HG03571 (cell line): ENCODE data around the gene RAX2.
"Not testable (repeated sequence)": the region's sequence is repeated elsewhere in the genome, so short reads cannot be mapped to it uniquely, and the experiment has no call there.

Experiments
- ATAC-seq: cut with Tn5 transposase; IDR thresholded peaks from one replicate; pipeline ENCODE4 v1.9.1; 2021; ENCODE audit not compliant: unreplicated experiment

RAX2 gene

DNA sequence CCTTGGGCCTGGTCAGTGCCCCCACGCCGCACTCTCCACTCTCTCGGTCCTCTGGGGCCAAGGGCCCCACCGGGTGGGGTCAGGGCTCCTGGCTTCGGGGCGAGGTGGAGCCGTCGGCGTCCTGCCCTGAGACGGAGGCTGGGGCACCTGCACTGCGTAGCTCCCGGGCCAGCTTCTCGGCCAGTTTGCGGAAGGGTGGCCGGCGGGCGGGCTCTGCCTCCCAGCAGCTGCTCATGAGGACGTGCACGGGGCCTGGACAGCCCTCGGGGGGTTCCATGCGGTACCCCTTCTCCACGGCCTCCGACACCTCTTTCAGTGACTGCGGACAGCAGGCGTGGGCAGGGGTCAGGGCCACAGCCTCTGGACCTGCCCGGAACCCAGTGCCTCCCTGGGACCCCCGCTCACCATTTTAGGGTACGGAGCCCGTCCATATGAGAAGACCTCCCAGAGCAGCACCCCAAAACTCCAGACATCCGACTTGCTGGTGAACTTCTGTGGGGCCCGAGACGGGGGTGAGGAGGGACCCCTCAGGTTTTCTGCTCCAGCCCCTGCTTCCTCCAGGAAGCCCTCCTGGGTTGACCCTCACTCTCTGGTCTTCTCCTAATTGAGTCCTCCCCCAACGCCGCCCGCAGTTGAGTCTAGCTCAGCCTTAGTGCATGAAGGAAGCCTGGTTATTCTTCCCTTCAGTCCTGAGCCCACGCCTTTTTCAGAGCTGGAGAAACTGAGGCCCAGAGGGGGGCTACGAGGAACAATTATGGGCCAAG, 6.3 kb upstream of the RAX2 start:
- ATAC-seq = no peak

GRCh38 chr19:3776479-3777040, 4.5 kb upstream of the RAX2 start:
- no peak for ATAC-seq

- no peak for ATAC-seq
These were observed 3.8 kb upstream of the RAX2 start for GRCh38 chr19:3775831-3776230.

DNA sequence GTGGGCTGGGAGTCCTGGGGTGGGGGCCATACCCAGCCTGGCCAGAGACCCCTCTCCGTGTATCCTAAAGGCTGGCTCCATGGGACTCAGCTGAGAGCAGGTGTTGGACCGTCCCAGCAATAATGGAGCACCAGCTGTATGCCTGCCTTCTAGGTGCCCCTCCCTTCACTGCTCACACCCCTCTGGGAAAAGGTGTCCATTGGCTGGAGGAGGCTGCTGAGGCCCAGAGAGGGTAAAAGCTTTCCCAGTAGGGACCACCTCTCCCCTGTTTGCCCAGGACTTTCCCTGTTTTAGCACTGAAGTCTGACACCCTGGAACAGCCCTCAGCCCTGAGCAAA, 3.3 kb upstream of the RAX2 start:
- no peak for ATAC-seq

GRCh38 chr19:3774621-3775373, 2.8 kb upstream of the RAX2 start:
- ATAC-seq = no peak

GRCh38 chr19:3773814-3774515, 1.9 kb upstream of the RAX2 start:
- ATAC-seq = no peak

GRCh38 chr19:3771000-3771905, 775 bp downstream of the RAX2 start:
- ATAC-seq = no peak

DNA sequence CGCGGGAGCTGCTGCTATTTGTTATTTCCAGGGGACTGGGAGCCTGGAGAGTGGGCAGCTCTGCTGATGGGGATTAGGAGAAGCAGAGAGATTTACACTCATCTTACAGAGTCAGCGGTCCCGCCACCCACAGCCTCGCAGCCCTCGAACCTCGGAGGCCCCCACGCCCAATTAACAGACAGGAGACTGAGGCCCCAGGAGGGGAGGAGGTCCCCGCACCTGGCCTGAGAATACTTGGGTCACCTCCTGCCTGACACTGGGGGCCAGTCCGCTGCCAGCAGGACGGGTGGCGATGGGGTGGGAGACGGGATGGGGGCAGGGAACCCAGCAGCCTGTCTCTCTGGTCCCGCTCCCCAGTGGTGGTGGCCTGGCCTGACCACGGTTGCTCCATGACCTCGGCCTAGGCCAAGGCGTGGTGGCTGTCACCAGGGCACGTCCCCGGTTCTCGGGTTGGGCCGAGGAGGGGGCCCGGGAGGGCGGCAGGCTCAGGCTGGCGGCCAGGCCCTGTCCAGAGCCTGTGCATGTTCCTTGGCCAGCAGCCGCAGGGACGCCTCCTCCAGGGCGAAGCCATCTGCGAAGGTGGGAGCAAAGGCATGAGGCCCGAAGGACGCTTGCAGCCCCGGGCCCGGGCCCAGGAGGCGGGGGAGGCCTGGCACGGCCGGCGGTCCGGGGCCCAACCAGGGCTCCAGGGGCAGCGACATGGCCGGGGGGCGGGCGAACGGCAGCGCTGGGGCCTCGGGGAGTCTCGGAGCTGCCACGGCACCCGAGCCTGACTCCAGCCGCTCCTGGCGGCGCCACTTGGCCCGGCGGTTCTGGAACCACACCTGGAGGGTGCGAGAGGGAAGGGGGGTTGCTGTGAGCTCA, 1.7 kb downstream of the RAX2 start:
- ATAC-seq = no peak

DNA sequence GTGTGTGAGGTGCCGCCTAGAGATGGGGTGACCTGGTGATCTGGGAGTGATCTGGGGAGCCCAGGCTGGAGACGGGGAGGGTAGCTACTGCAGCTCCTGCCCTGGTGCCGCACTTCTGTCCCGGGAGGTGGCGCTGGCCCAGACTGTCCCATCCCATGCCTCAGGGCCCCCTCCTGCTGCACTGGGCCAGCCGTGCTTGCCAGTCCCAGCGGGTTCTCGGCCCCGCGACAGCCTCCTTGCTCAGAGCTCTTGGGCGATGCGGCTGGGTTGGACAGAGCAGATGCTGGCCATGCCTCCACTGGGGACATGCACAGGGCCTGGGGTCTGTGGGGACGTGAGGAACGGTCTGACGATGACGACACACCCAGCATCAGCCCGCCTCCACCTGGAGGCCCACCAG, 2.5 kb downstream of the RAX2 start:
- ATAC-seq = no peak

GRCh38 chr19:3768748-3769099, 3.3 kb downstream of the RAX2 start:
- no peak for ATAC-seq

GRCh38 chr19:3768015-3768747, 3.8 kb downstream of the RAX2 start:
- no peak for ATAC-seq

GRCh38 chr19:3767050-3767449, 5.0 kb downstream of the RAX2 start:
- ATAC-seq = no peak

GRCh38 chr19:3766520-3766919, 5.5 kb downstream of the RAX2 start:
- no peak for ATAC-seq

DNA sequence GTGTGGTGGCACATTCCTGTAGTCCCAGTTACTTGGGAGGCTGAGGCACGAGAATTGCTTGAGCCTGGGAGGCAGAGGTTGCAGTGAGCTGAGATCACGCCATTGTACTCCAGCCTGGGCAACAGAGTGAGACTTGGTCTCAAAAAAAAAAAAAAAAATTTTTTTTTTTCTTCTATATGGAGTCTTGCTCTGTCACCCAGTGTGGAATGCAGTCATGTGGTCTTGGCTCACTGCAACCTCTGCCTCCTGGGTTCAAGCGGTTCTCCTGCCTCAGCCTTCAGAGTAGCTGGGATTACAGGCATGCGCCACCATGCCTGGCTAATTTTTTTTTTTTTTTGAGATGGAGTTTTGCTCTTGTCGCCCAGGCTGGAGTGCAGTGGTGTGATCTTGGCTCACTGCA, 6.3 kb downstream of the RAX2 start:
- ATAC-seq = not testable (repeated sequence)

GRCh38 chr19:3765121-3765520, 6.9 kb downstream of the RAX2 start:
- ATAC-seq = no peak

DNA sequence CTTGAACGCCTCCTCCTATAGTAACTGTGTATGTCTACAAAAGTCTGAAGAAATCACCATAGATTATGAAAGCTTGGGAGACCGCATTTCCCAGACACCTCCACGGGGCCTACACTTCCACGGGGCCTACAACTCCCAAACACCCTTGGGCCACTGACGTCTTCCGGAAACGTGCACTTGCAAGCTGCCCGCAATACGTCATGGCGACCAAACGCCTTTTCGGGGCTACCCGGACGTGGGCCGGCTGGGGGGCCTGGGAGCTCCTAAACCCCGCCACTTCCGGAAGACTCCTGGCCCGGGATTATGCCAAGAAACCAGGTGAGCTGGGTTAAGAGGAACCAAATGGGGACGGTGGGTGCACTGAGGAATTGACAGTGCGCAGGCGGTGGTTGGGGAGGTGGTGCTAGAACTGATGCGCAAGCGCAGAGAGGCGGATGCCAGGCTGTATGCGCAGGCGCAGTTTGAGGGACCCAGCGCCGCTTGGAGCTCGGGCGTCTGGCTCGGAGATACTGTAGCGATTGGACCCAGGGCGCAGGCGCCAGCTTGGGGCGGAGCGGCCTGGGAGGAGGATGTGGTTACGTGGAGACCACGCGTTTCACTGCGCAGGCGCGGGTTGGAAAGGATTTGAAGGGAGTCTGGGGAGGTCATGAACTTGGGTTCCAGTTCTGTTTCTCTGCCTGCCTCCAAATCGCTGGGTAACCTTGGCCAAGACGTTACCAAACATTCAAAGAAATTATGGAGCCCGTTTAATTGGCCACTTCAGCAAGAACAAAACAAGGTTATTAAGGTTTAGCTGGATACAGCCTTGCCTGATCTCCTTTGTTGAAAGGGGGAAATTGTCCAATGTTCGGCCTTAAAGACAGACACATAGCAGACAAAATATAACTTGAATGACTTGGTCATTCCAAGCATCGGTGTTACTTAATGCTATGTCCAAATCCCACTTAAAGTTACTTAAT, 9.2 kb downstream of the RAX2 start, which contains the start of gene MRPL54:
Gene MRPL54, plus strand, starts transcription at position 182 of the 959 bp plus-strand sequence. Its CDS starts 19 bp downstream, at position 201.
- ATAC-seq = peak; percentile 58

DNA sequence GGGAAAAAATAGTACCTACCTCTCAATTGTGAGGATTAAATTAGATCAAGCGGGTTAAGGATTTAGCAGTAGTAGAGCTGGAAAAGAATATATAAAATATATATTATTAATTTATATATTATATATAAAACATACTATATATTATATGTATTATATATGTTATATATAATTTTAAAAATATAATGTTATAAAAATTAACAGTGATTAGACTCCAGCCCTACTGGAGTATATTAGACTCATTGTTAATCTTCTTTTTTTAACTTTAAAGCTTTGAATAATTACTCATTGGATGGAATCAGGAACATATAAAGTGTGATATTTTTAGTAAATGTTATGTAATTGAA, 9.9 kb downstream of the RAX2 start:
- ATAC-seq = no peak
